ACC112 (cell line): ENCODE results near the gene GORASP1.

Source experiments
- H2AFZ ChIP-seq: fragments of 200-600 bp; sonication (generic); one replicate; pipeline ENCODE4 v1.6.0; 2017; ENCODE audit warnings: antibody characterized with exemption, low read length; ENCODE audit not compliant: unreplicated experiment
- H3K27ac ChIP-seq: fragments of 200-600 bp; sonication (generic); 2 replicates; pipeline ENCODE4 v1.5.1; 2014; ENCODE audit warnings: low read depth, mild to moderate bottlenecking, antibody characterized with exemption, low read length, moderate library complexity
- H3K27me3 ChIP-seq: fragments of 200-600 bp; sonication (generic); 2 replicates; pipeline ENCODE4 v1.6.1; 2014; ENCODE audit warnings: mild to moderate bottlenecking, antibody characterized with exemption, low read length, moderate library complexity, mixed read lengths; ENCODE audit not compliant: insufficient read depth
- H3K36me3 ChIP-seq: fragments of 200-600 bp; sonication (generic); 2 replicates; pipeline ENCODE4 v1.6.1; 2016; ENCODE audit warnings: mild to moderate bottlenecking, antibody characterized with exemption, low read length, moderate library complexity, mixed read lengths; ENCODE audit not compliant: insufficient read depth
- H3K4me1 ChIP-seq: fragments of 200-600 bp; sonication (generic); one replicate; pipeline ENCODE4 v1.6.1; 2016; ENCODE audit warnings: low read length, mixed read lengths; ENCODE audit not compliant: insufficient read depth, unreplicated experiment, control insufficient read depth
- H3K4me3 ChIP-seq: fragments of 200-600 bp; sonication (generic); 2 replicates; pipeline ENCODE4 v1.5.1; 2014; ENCODE audit warnings: mild to moderate bottlenecking, low read depth, low read length
- H3K79me2 ChIP-seq: fragments of 200-600 bp; sonication (generic); one replicate; pipeline ENCODE4 v1.6.0; 2016; ENCODE audit warnings: low read length; ENCODE audit not compliant: control insufficient read depth, unreplicated experiment, insufficient read depth

Gene GORASP1

GRCh38 chr3:39147711-39148434 lies 40.4 kb upstream of the GORASP1 start:
- H3K4me3 ChIP-seq = peak overlapping the region; percentile 35
- H3K27ac ChIP-seq = peak overlapping the region; percentile 85
- no peak overlapping the region for H2AFZ ChIP-seq
- peaks cover 13% of the 10 kb centered on the region; the same call in 1 of the 2 replicates for H3K36me3 ChIP-seq
- H3K79me2 ChIP-seq = peaks cover 77% of the 10 kb centered on the region
- H3K27me3 ChIP-seq = no peaks in the 10 kb centered on the region
- peaks cover 63% of the 10 kb centered on the region for H3K4me1 ChIP-seq

GRCh38 chr3:39146611-39147591 lies 39.5 kb upstream of the GORASP1 start:
- Histone ChIP-seq H3K4me3 (peak overlapping the region; percentile 46), H3K4me1 (peaks cover 69% of the 10 kb centered on the region), H2AFZ (no peak overlapping the region), H3K79me2 (peaks cover 80% of the 10 kb centered on the region), H3K36me3 (peaks cover 17% of the 10 kb centered on the region; the same call in 1 of the 2 replicates), H3K27ac (peak overlapping the region; percentile 85), H3K27me3 (no peaks in the 10 kb centered on the region)

- Histone ChIP-seq H3K4me1 (peaks cover 69% of the 10 kb centered on the region), H3K27ac (peak overlapping the region; percentile 85), H3K27me3 (no peaks in the 10 kb centered on the region), H3K36me3 (peaks cover 17% of the 10 kb centered on the region; the same call in 1 of the 2 replicates), H2AFZ (no peak overlapping the region), H3K4me3 (0 out of 2 replicates have a peak overlapping the region, but pooled peaks have one; percentile 46), H3K79me2 (peaks cover 80% of the 10 kb centered on the region)
Observed at GRCh38 chr3:39146083-39146501, 38.7 kb upstream of the GORASP1 start.

GRCh38 chr3:39144748-39145380 lies 37.4 kb upstream of the GORASP1 start:
- Histone ChIP-seq H3K27ac (no peak overlapping the region), H3K4me3 (no peak overlapping the region), H3K79me2 (peaks cover 71% of the 10 kb centered on the region), H3K4me1 (peaks cover 63% of the 10 kb centered on the region), H3K27me3 (no peaks in the 10 kb centered on the region), H2AFZ (no peak overlapping the region), H3K36me3 (peaks cover 19% of the 10 kb centered on the region; the same call in 1 of the 2 replicates)

GRCh38 chr3:39144095-39144747 lies 36.8 kb upstream of the GORASP1 start:
- no peak overlapping the region for H3K4me3 ChIP-seq
- no peak overlapping the region for H2AFZ ChIP-seq
- H3K4me1 ChIP-seq = peaks cover 57% of the 10 kb centered on the region
- no peak overlapping the region for H3K27ac ChIP-seq
- peaks cover 64% of the 10 kb centered on the region for H3K79me2 ChIP-seq
- H3K27me3 ChIP-seq = no peaks in the 10 kb centered on the region
- peaks cover 19% of the 10 kb centered on the region; the same call in 1 of the 2 replicates for H3K36me3 ChIP-seq

GRCh38 chr3:39143051-39143885 lies 35.8 kb upstream of the GORASP1 start:
- H3K36me3 ChIP-seq = peaks cover 19% of the 10 kb centered on the region; the same call in 1 of the 2 replicates
- no peaks in the 10 kb centered on the region for H3K27me3 ChIP-seq
- peaks cover 47% of the 10 kb centered on the region for H3K4me1 ChIP-seq
- no peak overlapping the region for H3K27ac ChIP-seq
- peaks cover 55% of the 10 kb centered on the region for H3K79me2 ChIP-seq
- H2AFZ ChIP-seq = no peak overlapping the region
- no peak overlapping the region for H3K4me3 ChIP-seq

GRCh38 chr3:39142067-39142466 lies 34.6 kb upstream of the GORASP1 start:
- Histone ChIP-seq H3K79me2 (peaks cover 47% of the 10 kb centered on the region), H3K4me1 (peaks cover 35% of the 10 kb centered on the region), H3K27ac (no peak overlapping the region), H2AFZ (no peak overlapping the region), H3K27me3 (no peaks in the 10 kb centered on the region), H3K4me3 (no peak overlapping the region), H3K36me3 (peaks cover 19% of the 10 kb centered on the region; the same call in 1 of the 2 replicates)

- Histone ChIP-seq H3K36me3 (peaks cover 19% of the 10 kb centered on the region; the same call in 1 of the 2 replicates), H3K27ac (no peak overlapping the region; the same call in 1 of the 2 replicates), H3K79me2 (peaks cover 43% of the 10 kb centered on the region), H3K4me3 (no peak overlapping the region), H2AFZ (no peak overlapping the region), H3K27me3 (no peaks in the 10 kb centered on the region), H3K4me1 (peaks cover 28% of the 10 kb centered on the region)
Observed at GRCh38 chr3:39141171-39141995, 34.0 kb upstream of the GORASP1 start.
